Measurements from ENCODE around the gene USP1. TPM values are rescaled to one million over a fixed set of nuclear protein-coding genes. Genes with fewer than 3 reads are reported as not detected.

USP1 gene
- total RNA-seq, 1 donor from 2014 or later = 43.2 TPM

- no peak for TF ChIP-seq CTCF (conservative IDR thresholded peaks at IDR 0.05; ENCODE audit: low read depth, low read length)
- no peak overlapping the region for H3K4me3 ChIP-seq (ENCODE audit: low read depth, low read length)
- no peak for DNase-seq (ENCODE audit: low read depth)
Observed at GRCh38 chr1:62448221-62448933, 11.5 kb downstream of the USP1 start.

GRCh38 chr1:62450301-62450700, 13.5 kb downstream of the USP1 start:
- TF ChIP-seq CTCF (conservative IDR thresholded peaks at IDR 0.05; ENCODE audit: low read depth, low read length) = no peak
- no peak for DNase-seq (ENCODE audit: low read depth)
- H3K4me3 ChIP-seq (ENCODE audit: low read depth, low read length) = no peak overlapping the region

- TF ChIP-seq CTCF (conservative IDR thresholded peaks at IDR 0.05; ENCODE audit: low read depth, low read length) = no peak
- H3K4me3 ChIP-seq (ENCODE audit: low read depth, low read length) = no peak overlapping the region
- DNase-seq (ENCODE audit: low read depth) = no peak
Observed at GRCh38 chr1:62452951-62453350, 16.1 kb downstream of the USP1 start.

- DNase-seq (ENCODE audit: low read depth) = no peak
- TF ChIP-seq CTCF (conservative IDR thresholded peaks at IDR 0.05; ENCODE audit: low read depth, low read length) = no peak
- no peak overlapping the region for H3K4me3 ChIP-seq (ENCODE audit: low read depth, low read length)
Observed at GRCh38 chr1:62457955-62458354, 21.1 kb downstream of the USP1 start.

- no peak for TF ChIP-seq CTCF (conservative IDR thresholded peaks at IDR 0.05; ENCODE audit: low read depth, low read length)
- H3K4me3 ChIP-seq (ENCODE audit: low read depth, low read length) = no peak overlapping the region
- no peak for DNase-seq (ENCODE audit: low read depth)
Observed at GRCh38 chr1:62462370-62462769, 25.5 kb downstream of the USP1 start.

GRCh38 chr1:62467092-62467491, 30.2 kb downstream of the USP1 start:
- no peak overlapping the region for H3K4me3 ChIP-seq (ENCODE audit: low read depth, low read length)
- DNase-seq (ENCODE audit: low read depth) = no peak
- no peak for TF ChIP-seq CTCF (conservative IDR thresholded peaks at IDR 0.05; ENCODE audit: low read depth, low read length)

Data from epithelial cell of proximal tubule (primary cell).